ENCODE data around the gene DALRD3.
A peak's percentile ranks its signal among the peaks of the same experiment; 100 is the strongest.

The DALRD3 gene

GRCh38 chr3:48997714-48998637 is 20.4 kb downstream of the DALRD3 start:
- CTCF ChIA-PET, result interaction anchor here (0.7 kb wide), 1 partner anchor 20 kb away, joined by 3 read pairs; the partner anchor contains the start of gene DALRD3
- peak; percentile 79 for TF ChIP-seq ZNF600 (tag by site-specific recombination; IDR thresholded peaks at IDR 0.05)
- TF ChIP-seq MYNN (tag by site-specific recombination; IDR thresholded peaks at IDR 0.05; ENCODE audit: borderline replicate concordance), result peak; percentile 97
- peak; percentile 41; the same call in 1 of the 2 replicates for TF ChIP-seq ZNF398 (tag by site-specific recombination; IDR thresholded peaks at IDR 0.05)
- TF ChIP-seq ZBTB17 (tag by site-specific recombination; IDR thresholded peaks at IDR 0.05), result peak; percentile 44
- TF ChIP-seq ZFHX2 (tag by site-specific recombination; conservative IDR thresholded peaks at IDR 0.05), result peak; percentile 41
- no peak for TF ChIP-seq ZNF501 (tag by site-specific recombination; IDR thresholded peaks at IDR 0.05)
- no peak for TF ChIP-seq ZNF768 (tag by site-specific recombination; IDR thresholded peaks at IDR 0.05)
- TF ChIP-seq ZBTB44 (tag by site-specific recombination; IDR thresholded peaks at IDR 0.05), result 0 out of 2 replicates have a peak, but pooled peaks have one; percentile 58
- peak; percentile 40; the same call in 1 of the 2 replicates for TF ChIP-seq ZNF341 (tag by site-specific recombination; IDR thresholded peaks at IDR 0.05; ENCODE audit: low read depth)

GRCh38 chr3:48997102-48997635 is 21.2 kb downstream of the DALRD3 start:
- H3K4me3 ChIP-seq (ENCODE audit: low read depth, low read length), result no peak overlapping the region
- ChIA-PET POLR2A (interaction anchor here (1.4 to 5.6 kb wide), 2 partner anchors 10 to 17 kb away, joined by 3 to 34 read pairs; partner anchors contain the start of gene WDR6), CTCF (interaction anchor here (1.0 kb wide), 1 partner anchor 9 kb away, joined by 3 read pairs; no protein-coding TSS in a partner anchor)
- H3K27ac ChIP-seq (ENCODE audit: extremely low read depth, low read depth, low read length), result no peak overlapping the region
- no peaks in the 10 kb centered on the region for H3K9me3 ChIP-seq (ENCODE audit: control insufficient read depth, insufficient read depth, low read depth, low read length)
- peaks cover 13% of the 10 kb centered on the region for H3K4me1 ChIP-seq (ENCODE audit: control insufficient read depth, insufficient read depth, low read length)
- H3K36me3 ChIP-seq (ENCODE audit: control insufficient read depth in 2 of 2, insufficient read depth in 1 of 2, low read length in 2 of 2), result peaks cover 0 to 17% of the 10 kb centered on the region in 2 experiments; a peak in 2 of 3 replicates
- TF ChIP-seq GLI4 (tag by site-specific recombination; IDR thresholded peaks at IDR 0.05) (no peak), TSHZ1 (tag by site-specific recombination; IDR thresholded peaks at IDR 0.05; ENCODE audit: borderline replicate concordance) (no peak), OVOL3 (tag by site-specific recombination; IDR thresholded peaks at IDR 0.05) (no peak), ZSCAN23 (tag by site-specific recombination; IDR thresholded peaks at IDR 0.05) (no peak), ZNF610 (tag by site-specific recombination; IDR thresholded peaks at IDR 0.05; ENCODE audit: borderline replicate concordance) (no peak), GLI2 (tag by site-specific recombination; IDR thresholded peaks at IDR 0.05; ENCODE audit: borderline replicate concordance, low read depth) (no peak), ZBTB44 (tag by site-specific recombination; IDR thresholded peaks at IDR 0.05) (no peak), MZF1 (tag by site-specific recombination; IDR thresholded peaks at IDR 0.05; ENCODE audit: borderline replicate concordance) (no peak), ZNF354C (tag by site-specific recombination; IDR thresholded peaks at IDR 0.05; ENCODE audit: borderline replicate concordance, low read depth) (no peak)

More at GRCh38 chr3:48997714-48998637, 20.4 kb downstream of the DALRD3 start:
- no peaks in the 10 kb centered on the region for H3K9me3 ChIP-seq (ENCODE audit: control insufficient read depth, insufficient read depth, low read depth, low read length)
- H3K27ac ChIP-seq (ENCODE audit: extremely low read depth, low read depth, low read length), result no peak overlapping the region
- H3K36me3 ChIP-seq (ENCODE audit: control insufficient read depth in 2 of 2, insufficient read depth in 1 of 2, low read length in 2 of 2), result peaks cover 0 to 17% of the 10 kb centered on the region in 2 experiments; a peak in 2 of 3 replicates
- POLR2A ChIA-PET, result interaction anchor here (5.6 kb wide), 1 partner anchor 9 kb away, joined by 34 read pairs; the partner anchor contains the start of gene WDR6
- peaks cover 13% of the 10 kb centered on the region for H3K4me1 ChIP-seq (ENCODE audit: control insufficient read depth, insufficient read depth, low read length)
- H3K4me3 ChIP-seq (ENCODE audit: low read depth, low read length), result no peak overlapping the region

Data from HEK293 (cell line).